Neural progenitor cell (in vitro differentiated cells): Measurements from ENCODE around the gene PDZD4. TPM values are rescaled to one million over a fixed set of nuclear protein-coding genes. Genes with fewer than 3 reads are reported as not detected.

Experiments
- DNase-seq: peaks from one replicate; pipeline ENCODE4 v3.0.0-alpha.2; 2016; ENCODE audit warnings: low spot score
- H2AFZ ChIP-seq: fragments of 200-600 bp; sonication (generic); replicated peaks from 2 replicates; pipeline ENCODE4 v1.6.1; 2016; ENCODE audit warnings: antibody characterized with exemption
- H3F3A ChIP-seq: fragments of 200-600 bp; sonication (generic); 2 replicates; pipeline ENCODE4 v1.6.1; 2016; ENCODE audit warnings: antibody characterized with exemption, low read depth
- H3K27ac ChIP-seq: fragments of 200-600 bp; sonication (generic); 2 replicates; pipeline ENCODE4 v1.5.1; 2016; ENCODE audit warnings: mild to moderate bottlenecking
- H3K27me3 ChIP-seq: fragments of 200-600 bp; sonication (generic); 2 replicates; pipeline ENCODE4 v1.6.1; 2016; ENCODE audit warnings: mild to moderate bottlenecking, moderate library complexity
- H3K36me3 ChIP-seq: fragments of 200-600 bp; sonication (generic); 2 replicates; pipeline ENCODE4 v1.5.1; 2016
- H3K4me1 ChIP-seq: fragments of 200-600 bp; sonication (generic); 2 replicates; pipeline ENCODE4 v1.6.1; 2016; ENCODE audit warnings: mixed run types
- H3K4me2 ChIP-seq: fragments of 200-600 bp; sonication (generic); 2 replicates; pipeline ENCODE4 v1.6.1; 2016
- H3K4me3 ChIP-seq: fragments of 200-600 bp; sonication (generic); 2 replicates; pipeline ENCODE4 v1.5.1; 2016
- H3K79me2 ChIP-seq: fragments of 200-600 bp; sonication (generic); 2 replicates; pipeline ENCODE4 v1.6.1; 2016; ENCODE audit warnings: low read depth
- H3K9ac ChIP-seq: fragments of 200-600 bp; sonication (generic); 2 replicates; pipeline ENCODE4 v1.6.1; 2016
- H3K9me3 ChIP-seq: fragments of 200-600 bp; sonication (generic); 2 replicates; pipeline ENCODE4 v1.5.1; 2016; ENCODE audit warnings: low read depth
- H4K20me1 ChIP-seq: fragments of 200-600 bp; sonication (generic); 2 replicates; pipeline ENCODE4 v1.6.1; 2016; ENCODE audit warnings: low read depth
- H3K27ac Mint-ChIP-seq: 3 replicates; pipeline ENCODE4 v1.8.0; 2021; ENCODE audit warnings: mixed read lengths
- H3K27me3 Mint-ChIP-seq: 2 replicates; pipeline ENCODE4 v1.8.0; 2022; ENCODE audit warnings: low read depth, mild to moderate bottlenecking, inconsistent platforms, moderate library complexity, mixed read lengths; ENCODE audit not compliant: insufficient read depth
- H3K36me3 Mint-ChIP-seq: 3 replicates; pipeline ENCODE4 v1.8.0; 2021; ENCODE audit warnings: mixed read lengths
- H3K4me1 Mint-ChIP-seq: 3 replicates; pipeline ENCODE4 v1.8.0; 2021; ENCODE audit warnings: mixed read lengths
- H3K4me3 Mint-ChIP-seq: 3 replicates; pipeline ENCODE4 v1.8.0; 2021; ENCODE audit warnings: mild to moderate bottlenecking, moderate library complexity, mixed read lengths
- H3K9me3 Mint-ChIP-seq: 3 replicates; pipeline ENCODE4 v1.8.0; 2020; ENCODE audit warnings: mixed read lengths
- CTCF ChIP-seq: fragments of 200-600 bp; sonication (generic); IDR thresholded peaks from 2 replicates; pipeline ENCODE4 v1.5.1; 2017; ENCODE audit warnings: antibody characterized with exemption, mild to moderate bottlenecking
- EZH2 ChIP-seq: fragments of 200-600 bp; sonication (generic); IDR thresholded peaks from 2 replicates; pipeline ENCODE4 v1.6.1; 2017; ENCODE audit warnings: antibody characterized with exemption, mild to moderate bottlenecking, moderate library complexity
- EZH2phosphoT487 ChIP-seq: fragments of 200-600 bp; sonication (generic); IDR thresholded peaks from 2 replicates; pipeline ENCODE4 v1.6.1; 2017; ENCODE audit warnings: antibody characterized with exemption
- total RNA-seq: library from RNA; depleted of rRNA; stranded (reverse); fragments of >200 nt; gene quantifications from 2 replicates; pipeline ENCODE4 v1.2.3, GENCODE V29; 2015; ENCODE audit warnings: low replicate concordance

The PDZD4 gene
- total RNA-seq, 1 donor from 2014 or later: 1.9 TPM

DNA sequence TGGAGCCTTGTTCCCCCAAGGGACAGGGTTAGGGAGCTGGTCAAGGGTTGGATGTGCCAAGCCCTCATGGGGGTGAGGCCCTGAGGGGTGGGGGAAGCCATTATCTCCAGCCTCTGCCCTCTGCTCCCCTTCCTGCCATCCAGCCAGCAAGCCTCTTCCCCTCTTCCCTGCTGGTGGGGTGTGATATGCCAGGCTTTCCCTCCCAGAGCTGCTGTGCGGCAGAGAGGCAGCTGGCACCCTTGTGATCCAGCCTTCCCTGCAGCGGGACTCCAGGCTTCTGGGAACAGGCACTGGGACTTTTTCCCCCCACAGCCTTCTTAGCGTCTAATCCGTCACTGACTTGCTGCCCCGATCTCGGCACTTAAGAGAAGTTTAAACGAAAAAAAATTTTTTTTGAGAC, 29.6 kb downstream of the PDZD4 start:
- Histone ChIP-seq H2AFZ (no peak overlapping the region), H3K4me1 (no peaks in the 10 kb centered on the region), H3K79me2 (peaks cover 6% of the 10 kb centered on the region), H3K36me3 (no peaks in the 10 kb centered on the region), H3K9ac (no peak overlapping the region), H3K4me3 (no peak overlapping the region), H3K9me3 (no peaks in the 10 kb centered on the region), H3K4me2 (no peak overlapping the region), H3K27me3 (no peaks in the 10 kb centered on the region), H3F3A (no peaks in the 10 kb centered on the region), H3K27ac (no peak overlapping the region), H4K20me1 (no peaks in the 10 kb centered on the region)
- DNase-seq: no peak
- no peak for TF ChIP-seq EZH2phosphoT487
- TF ChIP-seq CTCF: no peak
- TF ChIP-seq EZH2: no peak
- Mint-ChIP-seq H3K4me1 (peaks cover 6% of the 10 kb centered on the region), H3K4me3 (no peak overlapping the region), H3K9me3 (peaks cover 25% of the 10 kb centered on the region), H3K36me3 (peaks cover 4% of the 10 kb centered on the region), H3K27ac (no peak overlapping the region), H3K27me3 (peaks cover 2% of the 10 kb centered on the region)

DNA sequence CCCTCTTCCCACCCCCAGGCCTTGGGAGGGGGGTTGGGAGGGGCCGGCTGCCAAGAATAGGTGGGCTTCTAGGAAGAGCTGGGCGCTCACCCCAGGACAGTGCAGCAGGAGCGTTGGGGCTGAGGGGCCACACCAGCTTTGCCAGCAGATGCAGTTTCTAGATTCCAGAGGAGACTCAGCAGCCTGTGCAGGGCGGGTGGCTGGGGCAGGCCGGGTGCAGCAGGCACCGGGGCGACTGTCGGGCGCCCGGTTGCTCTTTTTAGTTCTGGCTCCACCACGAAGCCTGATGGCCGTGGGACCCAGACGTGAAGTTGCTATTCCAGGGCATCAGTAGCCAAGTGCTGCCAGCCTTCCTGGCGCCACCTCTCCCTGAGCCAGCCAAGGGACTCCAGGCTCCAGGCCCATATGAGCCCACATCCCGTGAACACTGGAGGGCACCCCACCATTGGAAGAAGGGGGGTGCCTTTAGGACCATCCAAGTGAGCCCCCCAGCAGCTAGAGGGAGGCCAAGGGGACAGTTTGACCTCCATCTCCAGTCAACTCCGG, 30.1 kb downstream of the PDZD4 start:
- Histone ChIP-seq H3K9ac (no peak overlapping the region), H3K27ac (no peak overlapping the region), H3K9me3 (no peaks in the 10 kb centered on the region), H3K36me3 (no peaks in the 10 kb centered on the region), H3K79me2 (peaks cover 11% of the 10 kb centered on the region), H3K27me3 (no peaks in the 10 kb centered on the region), H3K4me1 (peaks cover 3% of the 10 kb centered on the region), H3F3A (no peaks in the 10 kb centered on the region), H3K4me2 (no peak overlapping the region), H3K4me3 (no peak overlapping the region), H2AFZ (no peak overlapping the region), H4K20me1 (no peaks in the 10 kb centered on the region)
- Mint-ChIP-seq H3K36me3 (peaks cover 4% of the 10 kb centered on the region), H3K27me3 (peaks cover 2% of the 10 kb centered on the region), H3K4me1 (peaks cover 7% of the 10 kb centered on the region), H3K9me3 (peaks cover 24% of the 10 kb centered on the region), H3K27ac (no peak overlapping the region), H3K4me3 (no peak overlapping the region)
- no peak for DNase-seq
- TF ChIP-seq EZH2 (no peak), CTCF (no peak), EZH2phosphoT487 (no peak)

DNA sequence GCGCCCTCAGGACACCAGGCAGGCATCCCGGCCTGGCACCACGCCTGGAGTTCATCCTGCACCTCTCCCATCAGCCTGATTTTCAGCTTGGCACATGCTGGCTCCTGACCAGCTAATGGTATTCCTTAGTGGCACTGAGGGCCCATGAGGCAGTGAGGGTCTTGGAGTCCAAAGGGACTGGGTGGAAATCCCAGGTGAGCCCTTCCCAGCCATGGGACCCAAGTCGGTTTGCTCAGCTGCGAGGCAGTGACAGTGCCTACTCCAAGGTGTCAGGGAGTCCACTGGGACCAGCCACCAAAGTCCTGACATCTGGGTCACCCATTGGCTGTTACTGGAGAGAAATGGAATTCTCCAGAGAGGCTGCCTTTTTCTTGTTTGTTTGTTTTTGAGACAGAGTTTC, 31.0 kb downstream of the PDZD4 start:
- peaks cover 19% of the 10 kb centered on the region for H3K79me2 ChIP-seq
- H3F3A ChIP-seq: no peaks in the 10 kb centered on the region
- no peak overlapping the region for H3K4me2 ChIP-seq
- no peak overlapping the region for H2AFZ ChIP-seq
- H3K4me1 ChIP-seq: peaks cover 3% of the 10 kb centered on the region
- H3K4me3 Mint-ChIP-seq: no peak overlapping the region
- H3K4me3 ChIP-seq: no peak overlapping the region
- peaks cover 24% of the 10 kb centered on the region for H3K9me3 Mint-ChIP-seq
- H3K36me3 Mint-ChIP-seq: peaks cover 4% of the 10 kb centered on the region
- no peak overlapping the region for H3K27ac ChIP-seq
- peaks cover 2% of the 10 kb centered on the region for H3K27me3 Mint-ChIP-seq
- H3K4me1 Mint-ChIP-seq: peaks cover 7% of the 10 kb centered on the region
- no peaks in the 10 kb centered on the region for H3K9me3 ChIP-seq
- no peaks in the 10 kb centered on the region for H3K27me3 ChIP-seq
- H3K36me3 ChIP-seq: no peaks in the 10 kb centered on the region
- H4K20me1 ChIP-seq: no peaks in the 10 kb centered on the region
- DNase-seq: no peak
- no peak overlapping the region for H3K27ac Mint-ChIP-seq
- H3K9ac ChIP-seq: no peak overlapping the region
- TF ChIP-seq CTCF: no peak
- no peak for TF ChIP-seq EZH2phosphoT487
- no peak for TF ChIP-seq EZH2
